Stimulated activated CD4-positive, alpha-beta T cell treated with anti-CD3 and anti-CD28 coated beads, Interleukin-1b, Interleukin-23, amount 100 ng/mL, for 4 hours (primary cell): ENCODE data around the gene YRDC.

Source experiments
- DNase-seq, 2 donors: peaks; one replicate each; pipeline ENCODE4 v3.0.0-alpha.2; 2020; ENCODE audit warnings: low read depth in 2 of 2

The YRDC gene

GRCh38 chr1:37807555-37808368 lies at the start of gene YRDC, which contains the start of gene C1orf122:
TSS of gene YRDC (minus strand) at chr1:37808208. CDS start at chr1:37808180, 28 bp downstream.
TSS of gene C1orf122 (plus strand) at chr1:37807790. CDS start at chr1:37808405, 615 bp downstream.
- DNase-seq = peak; percentile 84 to 92

GRCh38 chr1:37854406-37854805 lies 46.4 kb upstream of the YRDC start:
- no peak for DNase-seq

GRCh38 chr1:37853157-37853556 lies 45.1 kb upstream of the YRDC start:
- DNase-seq = no peak

- DNase-seq = no peak
Measured at GRCh38 chr1:37851782-37852210, 43.8 kb upstream of the YRDC start.

- DNase-seq = no peak
Measured at GRCh38 chr1:37851262-37851661, 43.3 kb upstream of the YRDC start.

GRCh38 chr1:37850352-37850955 lies 42.4 kb upstream of the YRDC start:
- DNase-seq = no peak

- DNase-seq = no peak
Measured at GRCh38 chr1:37849480-37849879, 41.5 kb upstream of the YRDC start.

- no peak for DNase-seq
Measured at GRCh38 chr1:37846647-37847339, 38.8 kb upstream of the YRDC start.

GRCh38 chr1:37845786-37846185 lies 37.8 kb upstream of the YRDC start:
- no peak for DNase-seq

- DNase-seq = no peak
Measured at GRCh38 chr1:37845049-37845646, 37.1 kb upstream of the YRDC start.

- no peak for DNase-seq
Measured at GRCh38 chr1:37844536-37844935, 36.5 kb upstream of the YRDC start.

- no peak for DNase-seq
Measured at GRCh38 chr1:37841652-37842051, 33.6 kb upstream of the YRDC start.

GRCh38 chr1:37840711-37841110 lies 32.7 kb upstream of the YRDC start:
- DNase-seq = no peak

GRCh38 chr1:37839676-37840075 lies 31.7 kb upstream of the YRDC start:
- no peak for DNase-seq

- DNase-seq = no peak
Measured at GRCh38 chr1:37836788-37837187, 28.8 kb upstream of the YRDC start.

- DNase-seq = no peak
Measured at GRCh38 chr1:37831809-37832208, 23.8 kb upstream of the YRDC start.

- DNase-seq = no peak
Measured at GRCh38 chr1:37831109-37831508, 23.1 kb upstream of the YRDC start.

- DNase-seq = no peak
Measured at GRCh38 chr1:37828410-37829074, 20.5 kb upstream of the YRDC start.

GRCh38 chr1:37825506-37825905 lies 17.5 kb upstream of the YRDC start:
- no peak for DNase-seq

GRCh38 chr1:37824001-37824400 lies 16.0 kb upstream of the YRDC start:
- DNase-seq = no peak

- DNase-seq = no peak
Measured at GRCh38 chr1:37822906-37823815, 15.2 kb upstream of the YRDC start.
